Retina (tissue), 1 donor: Measurements from ENCODE around the gene L3MBTL4.

Experiments
- DNase-seq: peaks from one replicate; pipeline ENCODE4 v3.0.0-alpha.2; 2016

The L3MBTL4 gene

DNA sequence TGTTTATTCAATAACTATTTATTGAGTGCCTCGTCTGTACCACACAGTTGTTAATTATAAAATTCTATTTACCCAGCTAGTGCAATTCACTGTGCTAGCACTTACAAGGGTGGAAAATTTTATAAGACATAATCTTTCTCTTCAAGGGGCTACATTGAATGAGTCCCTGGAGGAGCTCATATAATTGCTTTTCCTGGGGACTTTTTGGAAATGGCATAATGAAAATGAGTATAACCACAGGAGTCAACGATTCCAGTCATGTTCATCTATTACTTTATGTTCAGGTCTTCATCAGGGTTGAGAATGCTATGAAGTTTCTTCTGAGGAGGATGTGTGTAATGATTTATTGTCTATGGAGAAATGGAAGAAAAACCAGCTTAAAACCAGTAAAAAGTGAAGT is 466.5 kb downstream of the L3MBTL4 start:
- DNase-seq: no peak

DNA sequence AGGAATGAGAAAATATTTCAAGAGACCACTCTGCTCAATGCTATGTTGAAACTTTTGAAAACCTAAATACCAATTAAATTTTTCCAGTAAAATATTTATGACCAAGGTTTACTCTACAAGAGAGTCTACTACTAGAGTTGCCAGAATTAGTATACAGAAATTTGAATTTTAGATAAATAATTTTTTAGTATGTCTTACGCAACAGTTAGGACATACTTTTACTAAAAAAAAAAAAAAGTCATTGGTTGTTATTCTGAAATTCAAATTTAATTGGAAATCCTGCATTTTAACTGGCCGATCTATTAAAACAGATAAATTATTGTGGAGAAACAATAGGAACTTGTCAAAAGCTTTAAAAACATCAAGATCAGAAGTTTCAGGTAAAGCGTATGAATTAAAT is 470.3 kb downstream of the L3MBTL4 start:
- no peak for DNase-seq

DNA sequence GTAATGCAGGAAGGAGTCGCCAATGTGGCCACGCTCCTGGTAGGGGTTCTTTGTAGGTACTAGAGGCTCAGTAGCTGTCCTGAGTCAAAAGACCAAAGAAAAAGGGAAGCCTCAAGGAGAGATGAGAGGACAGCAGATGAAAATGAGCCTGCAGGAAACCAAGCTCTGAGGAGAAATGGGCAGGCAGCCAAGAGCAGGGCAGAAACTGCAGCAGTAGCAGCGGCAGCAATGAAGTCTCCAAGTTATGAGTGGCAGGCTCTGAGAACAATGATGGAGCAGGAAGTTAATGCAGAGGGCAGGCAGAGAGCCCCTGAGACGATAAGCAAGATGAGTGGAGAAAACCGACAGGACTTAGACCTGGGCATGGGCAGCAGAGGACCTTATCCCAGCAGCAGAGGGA is 471.2 kb downstream of the L3MBTL4 start:
- no peak for DNase-seq

- no peak for DNase-seq
Measured at GRCh38 chr18:5942591-5942990, 472.1 kb downstream of the L3MBTL4 start.

- no peak for DNase-seq
Measured at GRCh38 chr18:5941890-5942289, 472.8 kb downstream of the L3MBTL4 start.

GRCh38 chr18:5939801-5940667 is 474.7 kb downstream of the L3MBTL4 start:
- no peak for DNase-seq

DNA sequence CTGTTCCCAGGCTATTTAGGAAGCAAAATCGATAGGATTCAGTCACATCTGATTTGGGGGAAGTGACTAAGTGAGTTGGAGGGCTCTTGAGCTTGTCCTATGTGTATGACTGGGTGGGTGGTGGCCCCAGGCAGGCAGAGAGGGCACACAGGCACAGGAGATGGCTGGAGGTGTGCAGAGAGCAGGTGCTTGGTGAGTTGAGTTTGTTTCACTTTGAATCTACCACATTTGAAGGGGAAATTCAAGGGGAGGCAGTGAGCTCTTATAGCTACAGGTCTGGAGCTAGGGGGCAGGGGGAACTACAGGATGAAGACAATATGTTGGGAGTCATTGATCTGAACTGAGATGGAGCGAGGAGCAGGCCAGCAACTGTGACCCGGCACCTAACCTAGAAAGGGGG is 476.9 kb downstream of the L3MBTL4 start:
- no peak for DNase-seq

- peak; percentile 57 for DNase-seq
Measured at GRCh38 chr18:5937121-5937520, 477.6 kb downstream of the L3MBTL4 start.

- DNase-seq: no peak
Measured at GRCh38 chr18:5930789-5931188, 483.9 kb downstream of the L3MBTL4 start.

- DNase-seq: no peak
Measured at GRCh38 chr18:5918205-5918858, 496.4 kb downstream of the L3MBTL4 start.

- no peak for DNase-seq
Measured at GRCh38 chr18:5914951-5915350, 499.8 kb downstream of the L3MBTL4 start.

GRCh38 chr18:5914016-5914415 is 500.7 kb downstream of the L3MBTL4 start:
- no peak for DNase-seq

GRCh38 chr18:5912566-5912965 is 502.1 kb downstream of the L3MBTL4 start:
- DNase-seq: no peak

DNA sequence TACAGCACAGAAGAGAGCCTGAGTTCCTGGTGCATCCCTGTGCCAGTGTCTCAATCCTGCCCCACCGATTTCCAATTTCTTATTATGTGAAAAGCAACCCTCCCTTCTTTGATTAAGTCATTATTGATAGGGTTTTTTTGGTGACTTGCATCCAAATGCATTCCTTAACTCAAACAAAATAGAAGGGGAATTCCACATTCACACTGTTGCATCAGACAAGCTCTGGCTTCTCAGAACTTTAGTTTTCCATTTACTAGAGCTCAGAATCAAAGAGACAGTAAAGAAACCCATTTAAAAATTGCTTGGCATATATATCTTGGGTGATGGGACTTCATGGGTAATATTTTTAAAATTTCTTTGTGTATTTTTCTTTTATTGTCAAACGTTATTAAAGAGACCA is 505.6 kb downstream of the L3MBTL4 start:
- no peak for DNase-seq
